ENCODE results near the gene SSR1. TPM values are rescaled to one million over a fixed set of nuclear protein-coding genes. Genes with fewer than 3 reads are reported as not detected.

The SSR1 gene
- total RNA-seq, 1 donor from 2014 or later, result 76.1 TPM

DNA sequence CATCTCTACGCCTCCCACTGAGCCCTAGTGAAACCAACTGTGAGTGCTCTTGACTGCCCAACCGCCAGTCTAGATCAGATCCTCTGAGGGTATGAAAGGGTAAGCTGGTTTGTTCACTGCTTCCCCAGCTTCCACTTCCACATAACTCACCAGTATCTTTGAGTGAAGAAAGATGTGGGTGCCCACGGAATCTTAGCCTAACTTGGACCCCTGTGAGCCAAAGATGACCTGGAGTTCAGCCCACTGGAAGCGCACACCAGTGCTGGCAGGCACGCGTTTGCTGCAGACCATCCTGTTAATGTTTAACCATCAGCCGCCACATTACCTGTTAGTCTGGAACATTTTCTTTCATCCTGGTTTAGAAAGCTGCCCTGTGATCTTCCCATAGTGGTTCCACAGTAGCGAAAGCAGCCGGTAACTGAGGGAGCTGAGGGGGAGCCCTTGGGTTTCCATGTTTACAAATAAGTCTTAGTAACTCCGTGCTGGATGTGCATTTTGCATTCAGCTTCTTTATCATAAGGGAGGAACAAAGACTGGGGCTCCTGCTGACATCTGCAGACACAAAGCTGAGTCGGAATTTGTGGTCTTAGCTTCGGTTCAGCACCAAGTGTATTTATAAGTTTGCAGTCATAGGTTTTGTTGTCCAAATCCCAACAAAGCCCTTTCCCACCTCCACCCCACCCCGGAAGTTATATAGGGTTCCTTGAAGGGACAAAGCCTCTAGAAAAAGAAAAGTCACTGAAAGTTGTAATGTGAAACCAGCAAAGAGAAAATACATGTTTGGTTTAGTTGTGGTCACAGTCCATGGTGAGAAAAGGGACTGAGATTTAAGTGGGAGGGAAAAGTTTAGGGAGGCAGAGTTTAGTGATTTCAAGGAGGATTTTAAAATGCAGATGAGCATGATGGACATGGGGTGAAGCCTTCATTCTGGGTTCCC, 71.0 kb downstream of the SSR1 start:
- no peak for DNase-seq (ENCODE audit: extremely low read depth, low read depth, low spot score)

DNA sequence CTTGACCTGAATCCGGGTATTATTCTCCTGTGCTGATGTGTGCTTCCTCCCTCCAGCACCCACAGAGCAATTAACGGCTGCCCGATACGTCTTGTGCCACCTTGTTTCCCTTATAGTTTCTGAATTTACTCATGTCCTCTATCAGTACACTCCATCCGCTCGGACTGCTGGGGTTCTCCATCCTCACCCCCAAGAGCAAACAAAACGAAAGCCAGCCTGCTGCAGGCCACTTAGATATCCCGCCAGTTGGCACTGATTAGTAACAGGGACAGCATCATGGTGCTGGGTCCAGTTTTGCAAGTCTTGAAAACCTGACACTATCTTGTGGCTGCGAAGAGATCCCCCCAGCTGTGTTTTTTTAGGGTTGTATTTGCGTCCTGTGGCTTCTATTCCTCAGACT, 71.8 kb downstream of the SSR1 start:
- DNase-seq (ENCODE audit: extremely low read depth, low read depth, low spot score), result no peak

DNA sequence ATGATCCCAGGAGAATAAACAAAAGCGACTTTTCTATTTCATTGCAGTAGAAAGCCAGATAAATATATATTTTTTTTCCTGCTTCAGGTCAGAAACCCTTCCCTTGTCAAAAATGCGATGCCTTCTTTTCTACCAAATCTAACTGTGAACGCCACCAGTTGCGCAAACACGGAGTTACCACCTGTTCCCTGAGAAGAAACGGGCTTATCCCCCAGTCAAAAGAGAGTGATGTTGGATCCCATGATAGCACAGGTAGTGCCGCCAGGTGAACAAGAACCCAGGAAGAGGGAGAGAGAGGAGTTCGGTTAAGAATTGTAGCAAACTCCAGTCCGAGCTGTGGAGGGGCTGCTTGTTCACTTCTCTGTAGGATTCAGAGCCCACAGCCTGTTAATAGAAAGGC, 72.6 kb downstream of the SSR1 start:
- DNase-seq (ENCODE audit: extremely low read depth, low read depth, low spot score), result no peak

GRCh38 chr6:7239590-7239948, 73.4 kb downstream of the SSR1 start:
- DNase-seq (ENCODE audit: extremely low read depth, low read depth, low spot score), result no peak

DNA sequence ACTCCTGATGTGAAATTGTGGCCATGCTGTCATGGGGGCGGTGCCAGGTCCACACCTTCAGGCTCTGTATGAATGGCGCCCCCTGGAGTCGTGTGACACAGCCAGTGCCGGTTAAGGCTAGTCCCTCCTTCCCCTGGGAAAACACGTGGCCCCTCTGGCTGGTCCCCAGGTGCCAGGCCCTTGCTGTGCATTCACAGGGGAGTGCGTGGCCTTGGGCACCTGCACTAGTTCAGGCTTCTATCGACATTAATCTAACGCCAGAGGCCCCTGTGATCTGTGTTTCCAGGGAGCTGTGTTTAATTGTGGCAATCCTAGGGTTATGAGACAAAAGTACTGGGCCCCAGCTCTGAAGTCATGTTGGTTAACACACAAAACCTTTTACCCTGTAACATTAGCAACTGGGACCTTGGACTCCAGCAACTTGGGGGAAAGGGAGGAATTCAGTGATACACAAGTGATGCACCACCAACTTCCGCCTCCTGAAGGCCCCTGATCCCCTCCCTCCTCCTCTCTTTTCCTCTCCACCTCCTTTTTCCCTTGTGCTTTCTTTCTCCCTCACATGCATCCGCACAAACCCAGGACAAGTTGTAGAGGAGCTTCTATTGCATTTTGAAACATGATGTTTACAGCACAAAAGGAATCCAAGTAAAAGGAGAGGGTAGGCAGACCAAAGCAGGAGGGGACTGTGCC, 74.0 kb downstream of the SSR1 start:
- DNase-seq (ENCODE audit: extremely low read depth, low read depth, low spot score), result peak; percentile 22

DNA sequence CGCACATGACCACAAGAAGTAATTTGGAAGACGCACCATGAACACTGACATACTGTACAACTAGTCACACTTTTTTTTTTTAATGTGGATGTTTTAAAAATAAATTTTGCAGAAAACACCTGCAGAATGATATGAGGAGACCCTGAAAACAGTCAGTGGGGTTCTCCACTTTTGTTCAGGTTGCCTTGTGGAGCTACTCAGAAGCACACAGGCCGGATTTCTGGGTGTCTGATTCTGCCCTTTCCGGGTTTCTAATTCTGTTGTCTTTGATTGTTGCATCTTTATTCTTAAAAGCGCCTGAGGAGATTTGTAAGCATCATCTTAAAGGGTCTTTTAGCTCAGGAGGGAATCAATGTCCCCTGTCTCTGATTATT, 74.5 kb downstream of the SSR1 start:
- DNase-seq (ENCODE audit: extremely low read depth, low read depth, low spot score), result no peak

DNA sequence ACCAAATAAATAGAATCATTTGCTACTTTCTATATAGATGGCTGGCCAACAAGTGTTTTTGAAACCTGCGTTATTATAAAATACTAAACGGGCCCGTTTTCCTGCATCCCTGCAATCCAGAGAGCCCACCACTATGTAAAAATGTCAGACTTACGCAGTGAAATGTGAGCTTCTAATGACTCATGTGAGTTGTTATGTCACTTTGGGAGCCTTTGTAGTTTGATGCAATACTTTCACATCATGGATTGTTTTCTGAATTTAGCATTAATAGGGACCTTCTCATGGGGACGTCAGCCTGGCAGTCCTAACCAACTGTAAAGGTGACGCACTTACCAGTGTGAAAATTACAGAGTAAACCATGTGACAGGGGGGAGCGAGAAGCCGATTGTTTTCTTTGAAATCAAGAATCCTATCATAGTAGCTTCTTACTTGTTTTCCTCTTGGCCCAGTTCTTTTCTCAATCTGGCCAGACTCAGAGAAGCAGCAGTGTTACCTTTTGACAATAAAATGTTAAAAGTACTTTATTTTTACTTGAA, 75.3 kb downstream of the SSR1 start:
- DNase-seq (ENCODE audit: extremely low read depth, low read depth, low spot score), result no peak

- no peak for DNase-seq (ENCODE audit: extremely low read depth, low read depth, low spot score)
Observed at GRCh38 chr6:7236306-7237209, 76.4 kb downstream of the SSR1 start.

- DNase-seq (ENCODE audit: extremely low read depth, low read depth, low spot score), result no peak
Observed at GRCh38 chr6:7235712-7236305, 77.2 kb downstream of the SSR1 start.

GRCh38 chr6:7234547-7234946, 78.5 kb downstream of the SSR1 start:
- DNase-seq (ENCODE audit: extremely low read depth, low read depth, low spot score), result no peak

DNA sequence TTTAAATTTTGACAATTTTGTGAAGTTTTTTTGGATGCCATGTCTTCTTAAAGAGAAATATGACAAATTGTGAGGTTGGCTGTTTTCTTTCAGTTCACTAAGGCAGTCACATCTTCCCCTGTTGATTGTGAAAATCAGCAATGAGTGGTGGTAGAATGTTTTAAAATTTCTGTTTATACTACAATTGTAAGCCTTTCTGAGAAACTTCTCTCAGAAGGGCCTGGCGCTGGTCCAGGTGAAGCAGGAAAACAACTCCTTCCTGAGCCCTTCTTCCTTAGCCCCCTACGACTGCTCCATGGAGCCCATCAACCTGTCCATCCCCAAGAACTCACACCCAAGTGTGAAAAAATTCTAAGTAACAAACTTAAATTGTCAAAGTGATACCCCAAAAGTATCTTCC, 80.6 kb downstream of the SSR1 start:
- DNase-seq (ENCODE audit: extremely low read depth, low read depth, low spot score), result no peak

DNA sequence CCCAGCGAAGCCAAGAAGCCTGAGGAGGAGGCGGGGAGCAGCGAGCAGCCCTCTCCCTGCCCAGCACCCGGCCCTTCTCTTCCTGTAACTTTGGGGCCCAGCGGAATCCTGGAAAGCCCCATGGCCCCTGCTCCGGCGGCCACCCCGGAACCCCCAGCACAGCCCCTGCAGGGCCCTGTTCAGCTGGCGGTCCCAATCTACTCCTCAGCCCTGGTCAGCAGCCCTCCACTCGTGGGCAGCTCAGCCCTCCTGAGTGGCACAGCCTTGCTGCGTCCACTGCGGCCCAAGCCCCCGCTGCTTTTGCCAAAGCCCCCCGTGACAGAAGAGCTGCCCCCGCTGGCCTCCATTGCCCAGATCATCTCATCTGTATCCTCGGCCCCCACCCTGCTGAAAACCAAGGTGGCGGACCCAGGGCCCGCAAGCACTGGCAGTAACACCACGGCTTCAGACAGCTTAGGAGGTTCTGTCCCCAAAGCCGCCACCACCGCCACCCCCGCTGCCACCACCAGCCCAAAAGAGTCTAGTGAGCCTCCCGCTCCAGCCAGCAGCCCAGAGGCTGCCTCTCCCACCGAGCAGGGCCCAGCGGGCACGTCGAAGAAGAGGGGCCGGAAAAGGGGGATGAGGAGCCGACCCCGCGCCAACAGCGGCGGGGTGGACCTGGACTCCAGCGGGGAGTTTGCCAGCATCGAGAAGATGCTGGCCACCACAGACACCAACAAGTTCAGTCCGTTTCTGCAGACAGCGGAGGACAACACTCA, 81.9 kb downstream of the SSR1 start:
- DNase-seq (ENCODE audit: extremely low read depth, low read depth, low spot score), result no peak

GRCh38 chr6:7230327-7230691, 82.7 kb downstream of the SSR1 start:
- no peak for DNase-seq (ENCODE audit: extremely low read depth, low read depth, low spot score)

- no peak for DNase-seq (ENCODE audit: extremely low read depth, low read depth, low spot score)
Observed at GRCh38 chr6:7229376-7230326, 83.3 kb downstream of the SSR1 start.

GRCh38 chr6:7228662-7229375, 84.2 kb downstream of the SSR1 start:
- no peak for DNase-seq (ENCODE audit: extremely low read depth, low read depth, low spot score)

- no peak for DNase-seq (ENCODE audit: extremely low read depth, low read depth, low spot score)
Observed at GRCh38 chr6:7224731-7225130, 88.3 kb downstream of the SSR1 start.

DNA sequence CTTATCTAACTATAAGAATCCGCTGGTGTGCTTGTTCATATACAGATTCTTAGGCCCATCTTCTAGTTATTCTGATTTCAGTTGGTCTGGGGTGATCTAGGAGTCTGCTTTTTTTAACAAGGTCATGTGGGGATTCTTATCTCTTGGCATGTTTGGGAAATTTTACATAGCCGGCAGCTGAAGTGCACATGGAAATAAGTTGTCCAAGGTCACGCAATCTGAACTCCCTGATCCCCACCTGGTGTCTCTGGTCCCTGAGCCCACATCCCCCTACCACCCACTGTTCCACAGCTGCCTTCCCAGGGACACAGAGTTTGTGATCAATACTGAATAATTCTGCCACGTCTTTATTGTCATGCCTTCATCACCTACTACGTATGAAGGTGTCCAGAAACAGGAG, 90.8 kb downstream of the SSR1 start:
- DNase-seq (ENCODE audit: extremely low read depth, low read depth, low spot score), result no peak

DNA sequence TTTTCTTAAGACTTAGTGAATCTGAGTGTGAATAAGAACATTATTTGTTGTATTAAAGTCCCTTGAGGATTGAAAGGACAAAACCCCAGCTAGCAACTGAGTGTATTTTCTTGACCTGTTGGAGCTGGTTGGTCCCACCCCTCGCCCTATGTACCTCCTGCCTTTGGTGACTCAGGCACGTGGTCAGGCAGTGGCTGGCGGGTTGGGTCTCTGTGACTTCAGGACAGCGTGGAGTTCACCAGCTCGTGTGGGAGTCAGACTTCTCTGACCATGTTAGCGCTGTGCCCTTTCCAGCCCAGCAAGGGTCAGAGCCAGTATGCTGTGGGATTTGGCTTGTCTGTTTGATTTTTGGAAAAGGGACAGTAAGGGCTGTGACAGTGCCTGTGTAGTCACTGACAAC, 93.7 kb downstream of the SSR1 start:
- DNase-seq (ENCODE audit: extremely low read depth, low read depth, low spot score), result no peak

Data from glomerular endothelial cell (primary cell).